Sigmoid colon (tissue), 7 donors: ENCODE measurements around the gene GLIS1. TPM values are rescaled to one million over a fixed set of nuclear protein-coding genes. Genes with fewer than 3 reads are reported as not detected.
A peak's percentile ranks its signal among the peaks of the same experiment; 100 is the strongest.

ENCODE experiments used
- DNase-seq: peaks from one replicate; pipeline ENCODE4 v3.0.0-alpha.2; 2019
- H3K27ac ChIP-seq, 4 donors: fragments of 200-600 bp; sonication (generic); one replicate each; pipeline ENCODE4 v1.5.1; 2016 to 2019; ENCODE audit warnings: mild to moderate bottlenecking in 1 of 4
- H3K27me3 ChIP-seq, 3 donors: fragments of 200-600 bp; sonication (generic); one replicate each; pipeline ENCODE4 v1.5.1; 2019; ENCODE audit warnings: mild to moderate bottlenecking in 1 of 3
- H3K36me3 ChIP-seq, 4 donors: fragments of 200-600 bp; sonication (generic); one replicate each; pipeline ENCODE4 v1.5.1; 2016 to 2019
- H3K4me1 ChIP-seq, 4 donors: fragments of 200-600 bp; sonication (generic); one replicate each; pipeline ENCODE4 v1.5.1; 2017 to 2019
- H3K4me3 ChIP-seq, 4 donors: fragments of 200-600 bp; sonication (generic); one replicate each; pipeline ENCODE4 v1.5.1; 2017 to 2019; ENCODE audit warnings: mild to moderate bottlenecking in 2 of 4, moderate library complexity in 1 of 4
- H3K9me3 ChIP-seq, 4 donors: fragments of 200-600 bp in 3 of 4; sonication (generic) in 3 of 4; one replicate each; pipeline versions ENCODE4 v1.5.1 to v1.6.1; 2013 to 2019
- EP300 ChIP-seq, 4 donors: sonication (generic); formaldehyde crosslinking; IDR thresholded peaks; one replicate each; pipeline ENCODE4 v1.6.1; 2017; ENCODE audit warnings: antibody characterized with exemption in 4 of 4
- POLR2A ChIP-seq, 2 donors: fragments of 450-650 bp; IDR thresholded peaks; one replicate each; pipeline ENCODE4 v1.6.1; 2016; ENCODE audit warnings: antibody characterized with exemption in 2 of 2, mild to moderate bottlenecking in 2 of 2, moderate library complexity in 2 of 2
- POLR2AphosphoS5 ChIP-seq, 4 donors: sonication (generic); formaldehyde crosslinking; IDR thresholded peaks; one replicate each; pipeline ENCODE4 v1.6.1; 2017; ENCODE audit warnings: antibody characterized with exemption in 4 of 4
- WGBS, 2 donors: extraction: QIAGEN DNeasy Blood & Tissue Kit; methylation state at CpG; one replicate each; pipeline ENCODE4 v1.1.7; 2013; 5-methylcytosine and 5-hydroxymethylcytosine counted together
- intact Hi-C: fragments of 100-400 bp; cut with DNase I; formaldehyde crosslinking; loops from one replicate; pipeline ENCODE4 v1.15.1; 2023
- polyA plus RNA-seq, 3 donors: library from polyadenylated mRNA; stranded (reverse); fragments of 200-250 nt; gene quantifications; one replicate each; pipeline ENCODE4 v1.2.3, GENCODE V29; 2013
- total RNA-seq, 4 donors: library from RNA; depleted of rRNA; stranded (reverse); fragments of >200 nt; gene quantifications; one replicate each; pipeline ENCODE4 v1.1.0, GENCODE V29; 2016
- TF ChIP-seq, protein P1 (sequence below), 4 experiments: fragments of 450-650 bp in 3 of 4; fragments of 200-600 bp in 1 of 4; IDR thresholded peaks; one replicate each; pipeline ENCODE4 v1.5.1; 2016 to 2019; ENCODE audit warnings: antibody characterized with exemption in 4 of 4, mild to moderate bottlenecking in 3 of 4, moderate library complexity in 2 of 4
- donor health status: healthy with polysubstance abuse.
- donor health status: Bipolar disorder and iron deficiency.
- donor health status: healthy.

GLIS1 gene
- total and polyA plus RNA-seq, 7 donors, result 0.16 to 0.83 (median 0.32) TPM; not detected in 4

DNA sequence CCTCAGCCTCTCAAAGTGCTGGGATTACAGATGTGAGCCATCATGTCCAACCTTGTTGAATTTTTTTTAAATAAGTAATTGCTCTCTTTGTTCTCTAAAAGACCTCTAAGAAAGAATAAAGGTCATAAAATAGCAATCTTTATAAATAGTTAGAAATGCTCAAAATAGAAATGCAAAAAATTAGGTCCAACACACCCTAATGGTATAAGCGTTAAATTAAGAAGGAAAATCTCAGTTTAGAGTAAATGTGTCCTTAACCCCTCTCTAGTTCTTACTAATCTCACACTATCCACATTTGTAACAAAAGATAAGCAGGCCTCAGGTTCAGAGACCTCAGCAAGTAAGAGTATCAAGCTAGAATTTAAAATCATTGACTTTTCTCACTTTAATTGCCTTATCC, 38.3 kb upstream of the GLIS1 start:
- 53 to 100% methylated on average over 1 of the region's 1 CpG for WGBS, 2 donors
- Histone ChIP-seq H3K4me3 (no peak overlapping the region), H3K36me3 (peaks cover 0 to 21% (median 0%) of the 10 kb centered on the region in 4 donors), H3K4me1 (no peaks in the 10 kb centered on the region), H3K9me3 (no peaks in the 10 kb centered on the region), H3K27ac (no peak overlapping the region), H3K27me3 (no peaks in the 10 kb centered on the region)
- TF ChIP-seq POLR2A (IDR thresholded peaks at IDR 0.05), result no peak
- TF ChIP-seq, protein P1, sequence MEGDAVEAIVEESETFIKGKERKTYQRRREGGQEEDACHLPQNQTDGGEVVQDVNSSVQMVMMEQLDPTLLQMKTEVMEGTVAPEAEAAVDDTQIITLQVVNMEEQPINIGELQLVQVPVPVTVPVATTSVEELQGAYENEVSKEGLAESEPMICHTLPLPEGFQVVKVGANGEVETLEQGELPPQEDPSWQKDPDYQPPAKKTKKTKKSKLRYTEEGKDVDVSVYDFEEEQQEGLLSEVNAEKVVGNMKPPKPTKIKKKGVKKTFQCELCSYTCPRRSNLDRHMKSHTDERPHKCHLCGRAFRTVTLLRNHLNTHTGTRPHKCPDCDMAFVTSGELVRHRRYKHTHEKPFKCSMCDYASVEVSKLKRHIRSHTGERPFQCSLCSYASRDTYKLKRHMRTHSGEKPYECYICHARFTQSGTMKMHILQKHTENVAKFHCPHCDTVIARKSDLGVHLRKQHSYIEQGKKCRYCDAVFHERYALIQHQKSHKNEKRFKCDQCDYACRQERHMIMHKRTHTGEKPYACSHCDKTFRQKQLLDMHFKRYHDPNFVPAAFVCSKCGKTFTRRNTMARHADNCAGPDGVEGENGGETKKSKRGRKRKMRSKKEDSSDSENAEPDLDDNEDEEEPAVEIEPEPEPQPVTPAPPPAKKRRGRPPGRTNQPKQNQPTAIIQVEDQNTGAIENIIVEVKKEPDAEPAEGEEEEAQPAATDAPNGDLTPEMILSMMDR (IDR thresholded peaks at IDR 0.05), result no peak
- TF ChIP-seq EP300 (IDR thresholded peaks at IDR 0.05), result no peak
- TF ChIP-seq POLR2AphosphoS5 (IDR thresholded peaks at IDR 0.05), result no peak
- DNase-seq, result no peak
- intact Hi-C loops, result no loop called here

DNA sequence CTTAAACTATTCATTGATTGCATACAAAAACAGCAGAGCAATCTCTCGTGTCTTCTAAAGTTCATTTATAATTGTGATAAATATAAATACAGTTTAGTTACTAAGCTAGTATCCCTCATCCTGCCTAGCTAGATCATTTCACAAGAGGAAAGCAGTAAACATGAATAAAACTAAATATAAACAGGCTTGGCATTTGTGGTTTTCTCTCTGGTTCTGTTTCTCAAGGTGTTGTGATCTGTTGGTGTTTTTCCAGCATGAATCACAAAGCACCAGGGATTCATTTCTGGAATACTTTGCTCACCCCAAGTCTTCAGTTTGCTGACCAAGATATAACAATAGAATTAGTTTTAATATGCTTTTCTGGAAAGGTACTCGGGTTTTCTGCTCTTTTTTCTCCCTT, 32.7 kb upstream of the GLIS1 start:
- H3K9me3 ChIP-seq, result no peaks in the 10 kb centered on the region
- no peak overlapping the region for H3K27ac ChIP-seq
- intact Hi-C loops, result no loop called here
- 89 to 90% methylated on average over 2 of the region's 2 CpGs for WGBS, 2 donors
- peaks cover 0 to 28% (median 0%) of the 10 kb centered on the region in 4 donors for H3K36me3 ChIP-seq
- H3K4me1 ChIP-seq, result no peaks in the 10 kb centered on the region
- no peak for DNase-seq
- H3K27me3 ChIP-seq, result no peaks in the 10 kb centered on the region
- H3K4me3 ChIP-seq, result no peak overlapping the region
- no peak for TF ChIP-seq POLR2AphosphoS5 (IDR thresholded peaks at IDR 0.05)
- TF ChIP-seq EP300 (IDR thresholded peaks at IDR 0.05), result no peak
- TF ChIP-seq POLR2A (IDR thresholded peaks at IDR 0.05), result no peak
- TF ChIP-seq, protein P1 (IDR thresholded peaks at IDR 0.05), result no peak

DNA sequence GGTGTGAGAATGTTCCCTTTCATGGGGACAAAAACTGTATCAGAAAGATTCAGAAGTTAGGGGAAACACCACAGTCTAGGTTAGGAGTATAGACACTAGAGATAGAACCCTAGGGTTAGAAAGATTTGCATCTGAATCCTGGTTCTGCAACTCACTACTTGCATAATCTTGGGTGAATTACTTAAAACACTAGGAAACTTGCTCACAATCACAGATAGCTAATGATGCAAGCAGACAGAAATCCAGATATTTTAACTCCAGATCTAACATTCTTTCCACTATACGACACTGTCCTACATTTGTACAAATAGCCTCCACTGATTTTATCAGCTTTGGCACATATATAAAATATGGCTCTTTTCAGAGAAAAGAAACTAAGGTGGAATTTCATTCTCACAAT, 30.8 kb upstream of the GLIS1 start:
- Histone ChIP-seq H3K4me1 (no peaks in the 10 kb centered on the region), H3K27me3 (no peaks in the 10 kb centered on the region), H3K4me3 (no peak overlapping the region), H3K27ac (no peak overlapping the region), H3K9me3 (no peaks in the 10 kb centered on the region), H3K36me3 (peaks cover 0 to 28% (median 0%) of the 10 kb centered on the region in 4 donors)
- DNase-seq, result no peak
- WGBS, 2 donors, result 96 to 98% methylated on average over 1 of the region's 1 CpG
- intact Hi-C loops, result no loop called here
- no peak for TF ChIP-seq POLR2A (IDR thresholded peaks at IDR 0.05)
- TF ChIP-seq, protein P1 (IDR thresholded peaks at IDR 0.05), result no peak
- TF ChIP-seq EP300 (IDR thresholded peaks at IDR 0.05), result no peak
- no peak for TF ChIP-seq POLR2AphosphoS5 (IDR thresholded peaks at IDR 0.05)

DNA sequence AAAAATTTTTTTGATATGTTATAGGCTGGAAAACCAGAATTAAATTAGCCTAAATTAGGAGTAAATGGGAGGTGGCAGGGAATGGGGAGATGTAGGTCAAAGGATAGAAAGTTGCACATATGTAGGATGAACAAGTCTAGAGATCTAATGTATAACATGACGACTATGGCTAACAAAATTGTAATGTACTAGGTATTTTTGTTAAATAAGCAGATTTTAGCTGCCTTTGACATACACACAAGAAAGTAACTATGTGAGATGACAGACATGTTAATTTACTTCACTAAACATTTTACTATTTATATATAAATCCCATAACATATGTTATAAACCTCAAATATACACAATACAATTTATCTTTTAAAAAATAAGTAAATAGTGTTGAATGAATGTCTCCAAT, 30.2 kb upstream of the GLIS1 start:
- peaks cover 0 to 28% (median 0%) of the 10 kb centered on the region in 4 donors for H3K36me3 ChIP-seq
- H3K4me3 ChIP-seq, result no peak overlapping the region
- 94 to 98% methylated on average over 1 of the region's 1 CpG for WGBS, 2 donors
- no peaks in the 10 kb centered on the region for H3K4me1 ChIP-seq
- intact Hi-C loops, result no loop called here
- no peak for DNase-seq
- TF ChIP-seq EP300 (IDR thresholded peaks at IDR 0.05) (no peak), POLR2A (IDR thresholded peaks at IDR 0.05) (no peak), POLR2AphosphoS5 (IDR thresholded peaks at IDR 0.05) (no peak)
- TF ChIP-seq, protein P1 (IDR thresholded peaks at IDR 0.05), result no peak
- no peak overlapping the region for H3K27ac ChIP-seq
- no peaks in the 10 kb centered on the region for H3K27me3 ChIP-seq
- no peaks in the 10 kb centered on the region for H3K9me3 ChIP-seq

DNA sequence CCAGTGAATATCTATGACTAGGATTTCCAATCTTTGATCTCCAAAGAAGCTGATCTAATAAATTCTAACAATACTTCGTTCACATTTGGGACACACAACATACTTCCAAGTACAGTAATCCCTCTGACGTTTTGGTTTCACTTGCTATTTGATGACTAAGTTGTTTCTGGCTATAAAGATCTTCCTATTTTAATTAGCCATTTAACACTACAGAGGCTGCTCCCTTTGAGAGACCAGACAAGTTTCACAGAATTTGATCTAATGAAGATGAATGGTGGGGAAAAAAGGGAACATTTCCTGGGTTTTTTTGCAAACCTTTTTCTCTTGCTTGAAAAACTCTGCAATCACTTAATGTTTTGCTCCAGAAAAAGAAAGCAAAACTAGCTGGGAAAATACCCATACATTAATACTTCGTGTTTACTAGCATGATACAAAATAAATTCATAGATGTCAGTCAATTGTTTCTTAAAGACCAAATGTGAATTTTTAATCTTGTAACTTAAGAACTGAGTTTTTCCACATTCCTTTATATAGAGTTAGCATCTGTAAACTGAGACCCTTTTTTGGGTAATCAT, 28.0 kb upstream of the GLIS1 start:
- Histone ChIP-seq H3K9me3 (no peaks in the 10 kb centered on the region), H3K4me1 (no peaks in the 10 kb centered on the region), H3K27me3 (no peaks in the 10 kb centered on the region), H3K27ac (no peak overlapping the region), H3K4me3 (peak overlapping the region in 1 of 4 donors; percentile 3), H3K36me3 (peaks cover 0 to 23% (median 0%) of the 10 kb centered on the region in 4 donors)
- DNase-seq, result no peak
- no peak for TF ChIP-seq EP300 (IDR thresholded peaks at IDR 0.05)
- TF ChIP-seq POLR2A (IDR thresholded peaks at IDR 0.05), result no peak
- no peak for TF ChIP-seq POLR2AphosphoS5 (IDR thresholded peaks at IDR 0.05)
- TF ChIP-seq, protein P1 (IDR thresholded peaks at IDR 0.05), result no peak
- WGBS, 2 donors, result 36 to 46% methylated on average over 3 of the region's 3 CpGs
- intact Hi-C loops, result no loop called here
